GM21786 (cell line): ENCODE measurements around the gene TRAK2.
"Not testable (repeated sequence)": the region's sequence is repeated elsewhere in the genome, so short reads cannot be mapped to it uniquely, and the experiment has no call there.

Source experiments
- ATAC-seq: cut with Tn5 transposase; IDR thresholded peaks from one replicate; pipeline ENCODE4 v1.9.1; 2021; ENCODE audit not compliant: unreplicated experiment

The TRAK2 gene, protein sequence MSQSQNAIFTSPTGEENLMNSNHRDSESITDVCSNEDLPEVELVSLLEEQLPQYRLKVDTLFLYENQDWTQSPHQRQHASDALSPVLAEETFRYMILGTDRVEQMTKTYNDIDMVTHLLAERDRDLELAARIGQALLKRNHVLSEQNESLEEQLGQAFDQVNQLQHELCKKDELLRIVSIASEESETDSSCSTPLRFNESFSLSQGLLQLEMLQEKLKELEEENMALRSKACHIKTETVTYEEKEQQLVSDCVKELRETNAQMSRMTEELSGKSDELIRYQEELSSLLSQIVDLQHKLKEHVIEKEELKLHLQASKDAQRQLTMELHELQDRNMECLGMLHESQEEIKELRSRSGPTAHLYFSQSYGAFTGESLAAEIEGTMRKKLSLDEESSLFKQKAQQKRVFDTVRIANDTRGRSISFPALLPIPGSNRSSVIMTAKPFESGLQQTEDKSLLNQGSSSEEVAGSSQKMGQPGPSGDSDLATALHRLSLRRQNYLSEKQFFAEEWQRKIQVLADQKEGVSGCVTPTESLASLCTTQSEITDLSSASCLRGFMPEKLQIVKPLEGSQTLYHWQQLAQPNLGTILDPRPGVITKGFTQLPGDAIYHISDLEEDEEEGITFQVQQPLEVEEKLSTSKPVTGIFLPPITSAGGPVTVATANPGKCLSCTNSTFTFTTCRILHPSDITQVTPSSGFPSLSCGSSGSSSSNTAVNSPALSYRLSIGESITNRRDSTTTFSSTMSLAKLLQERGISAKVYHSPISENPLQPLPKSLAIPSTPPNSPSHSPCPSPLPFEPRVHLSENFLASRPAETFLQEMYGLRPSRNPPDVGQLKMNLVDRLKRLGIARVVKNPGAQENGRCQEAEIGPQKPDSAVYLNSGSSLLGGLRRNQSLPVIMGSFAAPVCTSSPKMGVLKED

DNA sequence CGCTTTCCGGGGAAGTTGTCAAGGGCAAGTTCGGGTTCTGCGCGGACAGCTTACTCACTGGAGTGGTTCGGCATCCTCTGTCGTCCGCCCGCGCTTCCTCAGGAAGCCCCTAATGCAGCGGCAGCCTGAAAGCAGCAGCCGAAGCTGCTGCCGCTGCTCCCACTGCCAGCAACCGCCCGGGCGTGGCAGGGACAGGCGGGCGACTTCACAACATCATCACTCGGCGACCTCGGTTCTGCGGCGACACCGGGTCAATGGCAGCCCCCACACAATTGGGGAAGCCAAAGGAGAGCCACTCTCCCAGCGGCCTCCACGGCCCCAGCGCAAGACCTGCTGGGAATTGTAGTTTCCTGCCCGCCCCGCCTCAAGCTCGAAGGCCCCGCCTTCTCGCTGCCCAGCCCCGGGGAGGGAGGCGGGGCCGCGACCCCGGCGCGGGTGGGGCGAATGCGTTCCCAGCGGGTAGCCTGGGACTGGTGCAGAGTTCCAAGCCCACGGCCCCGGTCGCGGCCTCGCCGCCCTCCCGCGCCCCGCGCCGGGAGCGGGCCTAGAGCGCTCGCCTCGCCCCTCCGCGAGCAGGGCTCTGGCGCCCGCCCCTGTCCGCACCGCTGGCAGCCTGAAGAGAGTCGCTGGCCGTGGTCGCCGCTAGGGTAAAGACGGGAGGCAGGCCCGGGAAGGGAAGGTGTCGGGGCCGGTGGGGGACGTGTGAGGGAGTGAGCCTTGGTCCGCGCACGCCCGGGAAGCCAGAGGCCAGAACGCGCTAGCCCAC is at the start of gene TRAK2, which contains the start of gene STRADB:
TRAK2 (minus strand) TSS at position 167 of the 766 bp plus-strand sequence. CDS start 30,951 bp downstream, outside the sequence.
STRADB (plus strand) TSS at position 449 of the 766 bp plus-strand sequence. CDS start 3,101 bp downstream, outside the sequence.
- ATAC-seq, result peak; percentile 93

DNA sequence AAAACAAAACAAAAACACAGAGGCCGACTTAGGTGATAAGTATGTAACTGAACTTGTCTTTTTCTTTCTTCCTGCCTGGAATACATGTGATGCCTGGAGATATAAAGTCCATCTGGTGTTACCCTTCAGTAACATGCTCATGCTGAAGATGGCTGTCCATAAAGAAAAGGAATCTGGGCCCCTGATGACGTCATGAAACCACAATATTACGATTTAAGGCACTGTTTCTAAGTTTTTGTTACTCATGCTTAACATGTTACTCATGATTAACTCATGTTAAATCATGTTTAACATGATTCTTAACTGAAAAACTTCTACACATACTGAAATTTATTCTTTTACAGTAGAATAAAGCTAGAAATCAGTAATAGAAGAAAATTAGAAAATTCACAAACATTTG is 49.3 kb upstream of the TRAK2 start:
- no peak for ATAC-seq

DNA sequence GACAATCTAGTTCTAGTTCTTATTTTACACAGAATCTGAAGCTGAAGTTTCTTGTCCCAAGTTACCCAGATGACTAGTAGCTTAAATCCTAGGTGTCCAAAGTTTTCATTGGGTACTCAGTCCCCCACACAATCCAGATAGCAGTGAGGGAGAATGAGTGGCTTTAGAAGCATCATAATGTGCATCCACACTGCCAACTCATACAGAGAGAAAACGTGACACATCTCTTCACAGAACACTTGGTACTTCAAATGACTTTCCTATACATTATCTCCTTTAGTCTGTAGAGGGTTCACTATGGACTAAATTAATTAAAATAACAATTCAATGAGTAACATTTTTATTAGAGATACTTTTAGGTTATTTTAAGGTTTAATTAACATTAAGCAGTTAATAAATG is 45.5 kb upstream of the TRAK2 start:
- ATAC-seq, result no peak

DNA sequence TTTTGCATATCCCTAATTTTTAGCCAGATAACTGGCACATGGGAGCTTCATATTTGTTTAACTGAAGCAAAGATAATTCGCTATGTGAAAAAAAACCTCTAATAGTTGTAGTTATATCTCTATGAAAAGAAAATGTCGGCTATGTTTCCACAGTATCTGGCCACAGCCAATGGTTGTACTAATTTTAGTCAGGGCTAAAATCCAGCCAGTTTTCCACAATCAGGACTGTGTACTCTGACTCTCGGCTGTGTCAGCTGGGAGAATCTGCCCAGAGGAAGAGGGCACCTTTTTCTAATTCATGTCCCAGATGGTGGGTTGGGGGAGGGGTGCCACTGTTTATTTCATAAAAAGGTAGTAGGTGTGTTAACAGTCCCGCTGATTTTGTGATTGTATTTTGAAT is 39.0 kb upstream of the TRAK2 start:
- ATAC-seq, result no peak

DNA sequence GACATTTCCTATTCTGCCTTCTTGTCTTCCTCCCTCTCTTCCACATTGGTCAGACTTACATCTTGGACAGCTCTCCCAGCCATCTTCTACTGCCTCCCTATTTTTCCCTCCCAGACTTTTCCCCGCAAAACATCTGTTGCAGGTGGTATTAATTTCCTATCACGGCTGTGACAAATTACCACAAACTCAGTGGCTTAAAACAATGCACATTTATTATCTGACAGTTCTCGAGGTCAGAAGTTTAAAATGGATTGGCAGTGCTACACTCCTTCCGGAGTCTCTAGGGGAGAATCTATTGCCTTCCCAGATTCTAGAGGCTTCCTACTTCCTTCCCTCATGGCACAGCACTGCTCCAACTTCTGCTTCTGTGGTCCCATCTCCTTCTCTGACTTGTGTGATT is 33.5 kb upstream of the TRAK2 start:
- ATAC-seq, result no peak

DNA sequence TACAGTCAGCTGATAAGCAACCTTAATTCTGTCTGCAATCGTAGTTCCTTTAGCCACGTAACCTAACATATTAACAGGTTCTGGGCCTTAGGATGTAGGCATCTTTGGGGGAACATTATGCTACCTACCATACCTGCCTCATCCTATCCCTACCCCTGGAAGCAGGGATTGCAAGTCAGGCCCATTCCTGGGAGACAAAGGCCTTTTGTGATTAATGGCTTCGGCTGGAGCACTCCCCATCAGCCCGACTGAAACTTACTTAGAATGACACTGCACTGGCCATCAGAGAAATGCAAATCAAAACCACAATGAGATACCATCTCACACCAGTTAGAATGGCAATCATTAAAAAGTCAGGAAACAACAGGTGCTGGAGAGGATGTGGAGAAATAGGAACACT is 32.5 kb upstream of the TRAK2 start:
- not testable (repeated sequence) for ATAC-seq

DNA sequence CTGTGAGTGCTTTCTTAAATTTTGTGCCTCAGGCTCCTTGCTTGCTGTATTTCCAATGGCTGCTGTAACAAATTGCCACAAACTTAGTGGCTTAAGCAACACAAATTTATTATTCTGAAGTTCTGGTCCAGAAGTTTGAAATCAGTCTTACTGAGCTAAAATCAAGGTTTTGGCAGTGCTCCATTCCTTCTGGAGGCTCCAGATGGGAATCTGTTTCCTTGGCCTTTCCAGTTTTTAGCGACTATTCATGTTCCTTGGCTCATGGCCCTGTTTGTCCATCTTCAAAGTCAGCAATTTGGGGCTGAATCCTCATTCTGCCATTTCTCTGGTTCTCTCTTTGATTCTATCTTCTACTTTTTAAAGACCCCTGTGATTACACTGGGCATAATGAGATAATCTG is 32.1 kb upstream of the TRAK2 start:
- no peak for ATAC-seq

DNA sequence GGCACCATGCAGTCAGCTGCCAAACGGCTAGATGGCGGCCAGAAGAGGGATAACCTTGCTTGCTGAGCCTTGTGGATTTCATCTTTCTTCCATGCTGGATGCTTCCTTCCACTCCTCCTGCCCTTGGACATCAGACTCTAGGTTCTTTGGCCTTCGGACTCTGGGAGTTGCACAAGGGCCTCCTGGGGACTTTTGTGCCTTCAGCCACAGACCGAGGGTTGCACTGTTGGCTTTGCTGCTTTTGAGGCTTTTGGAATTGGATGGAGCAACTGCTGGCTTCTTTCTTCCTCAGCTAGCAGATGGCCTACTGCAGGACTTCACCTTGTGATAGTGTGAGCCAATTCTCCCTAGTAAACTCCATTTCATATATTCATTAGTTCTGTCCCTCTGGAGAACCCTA is 31.3 kb upstream of the TRAK2 start:
- no peak for ATAC-seq

DNA sequence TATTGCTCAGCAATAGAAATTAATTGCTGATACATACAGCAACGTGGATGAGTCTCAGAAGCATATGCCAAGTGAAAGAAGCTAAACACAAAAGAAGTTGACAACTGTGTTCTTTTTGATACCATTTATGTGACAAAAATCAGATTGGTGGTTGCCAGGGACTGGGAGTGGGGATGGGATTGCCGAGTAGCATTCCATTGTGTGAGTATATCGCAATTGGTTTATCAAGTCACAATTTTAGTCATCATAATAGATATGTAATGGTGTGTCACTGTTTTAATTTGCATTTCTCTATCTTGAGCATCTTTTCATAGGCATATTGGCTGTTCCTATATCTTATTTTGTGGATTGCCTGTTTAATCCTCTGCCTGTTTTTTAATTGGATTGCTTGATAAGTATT is 21.2 kb upstream of the TRAK2 start:
- ATAC-seq, result no peak

DNA sequence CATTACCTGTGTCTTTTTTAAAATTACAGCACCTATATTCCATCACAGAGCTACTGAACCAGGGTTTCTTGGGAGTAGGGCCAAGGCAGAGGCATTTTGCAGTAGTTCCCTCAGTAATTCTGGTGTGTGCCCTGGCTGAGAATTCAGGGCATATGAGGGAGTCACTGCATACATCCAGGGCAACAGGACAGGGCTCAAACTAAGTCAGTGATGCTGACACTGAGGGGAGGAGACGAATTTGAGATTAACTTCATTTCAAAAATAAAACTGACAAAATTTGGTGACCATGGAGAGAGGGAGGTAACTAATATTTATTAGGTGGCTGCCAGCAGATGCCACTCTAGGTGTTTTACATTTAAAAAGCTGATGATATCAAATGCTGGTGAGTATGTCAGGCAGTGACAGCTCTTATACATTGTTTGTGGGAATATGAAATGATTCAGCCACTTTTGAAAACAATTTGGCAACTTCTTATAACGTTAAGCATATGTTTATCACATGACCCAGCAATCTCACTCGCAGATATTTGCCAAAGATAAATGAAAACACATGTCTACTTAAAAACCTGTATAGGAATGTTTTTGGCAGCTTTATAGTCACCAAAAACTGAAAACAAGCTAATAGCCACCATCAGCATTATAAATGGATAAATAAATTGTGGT is 20.6 kb upstream of the TRAK2 start:
- no peak for ATAC-seq

DNA sequence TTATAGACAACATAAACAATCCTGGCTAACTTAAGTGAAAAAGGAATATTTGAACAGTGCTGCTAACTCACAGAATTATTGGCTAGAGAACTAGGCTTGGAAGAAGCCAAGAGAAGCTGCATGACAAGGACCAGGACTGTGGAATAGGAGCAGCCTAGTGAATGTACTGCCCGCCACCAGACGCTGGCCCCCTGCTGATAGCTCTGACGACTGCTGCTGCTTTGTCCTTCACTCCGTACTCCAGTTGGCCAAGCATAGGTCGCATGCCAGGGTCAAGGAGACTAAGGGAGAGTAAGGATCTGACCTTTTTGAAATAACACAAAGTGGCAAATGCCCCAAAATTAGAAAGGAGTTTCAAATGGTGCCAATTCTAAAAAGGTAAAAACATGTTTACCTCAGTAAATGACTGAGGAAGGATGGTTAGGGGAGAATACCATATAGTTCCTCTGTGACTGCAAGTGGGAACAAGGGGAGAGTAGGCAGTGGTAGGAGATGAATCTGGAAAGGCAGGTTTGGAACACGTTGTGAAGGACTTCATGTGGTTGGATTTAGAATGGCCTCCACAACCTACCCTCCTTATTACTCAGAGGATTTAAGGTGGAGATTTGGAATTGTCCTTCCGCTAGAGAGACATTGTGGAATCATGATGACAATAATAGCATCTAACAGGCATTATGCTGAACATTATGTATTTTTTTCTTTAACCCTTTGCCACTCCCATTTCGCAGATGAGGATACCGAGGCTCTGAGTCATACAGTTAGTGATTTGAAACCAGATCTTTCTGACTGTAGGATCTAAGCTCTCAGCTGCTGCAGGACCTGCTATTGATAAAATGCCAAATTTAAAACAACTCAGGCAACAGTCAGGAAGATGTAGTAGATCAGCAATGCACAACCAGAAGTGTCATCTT is 19.8 kb upstream of the TRAK2 start:
- ATAC-seq, result no peak

DNA sequence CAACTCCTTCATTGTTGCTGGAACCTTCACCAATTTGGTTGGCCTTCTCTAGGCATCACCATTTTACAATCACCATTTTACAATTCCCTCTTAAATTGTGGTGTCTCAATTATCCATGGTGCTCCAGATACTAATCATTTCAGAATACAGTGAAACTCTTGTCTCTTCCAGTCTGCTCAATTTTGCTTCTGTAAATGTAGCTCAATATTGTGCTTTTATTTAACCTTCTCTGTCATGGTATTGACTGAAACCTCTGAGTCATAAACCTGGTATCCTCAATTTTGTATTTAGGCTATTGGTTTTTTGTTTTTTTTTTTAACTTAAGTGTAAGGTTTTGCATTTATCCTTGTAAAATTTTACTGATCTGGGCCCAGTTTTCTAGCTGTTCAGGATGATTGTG is 16.4 kb upstream of the TRAK2 start:
- no peak for ATAC-seq

DNA sequence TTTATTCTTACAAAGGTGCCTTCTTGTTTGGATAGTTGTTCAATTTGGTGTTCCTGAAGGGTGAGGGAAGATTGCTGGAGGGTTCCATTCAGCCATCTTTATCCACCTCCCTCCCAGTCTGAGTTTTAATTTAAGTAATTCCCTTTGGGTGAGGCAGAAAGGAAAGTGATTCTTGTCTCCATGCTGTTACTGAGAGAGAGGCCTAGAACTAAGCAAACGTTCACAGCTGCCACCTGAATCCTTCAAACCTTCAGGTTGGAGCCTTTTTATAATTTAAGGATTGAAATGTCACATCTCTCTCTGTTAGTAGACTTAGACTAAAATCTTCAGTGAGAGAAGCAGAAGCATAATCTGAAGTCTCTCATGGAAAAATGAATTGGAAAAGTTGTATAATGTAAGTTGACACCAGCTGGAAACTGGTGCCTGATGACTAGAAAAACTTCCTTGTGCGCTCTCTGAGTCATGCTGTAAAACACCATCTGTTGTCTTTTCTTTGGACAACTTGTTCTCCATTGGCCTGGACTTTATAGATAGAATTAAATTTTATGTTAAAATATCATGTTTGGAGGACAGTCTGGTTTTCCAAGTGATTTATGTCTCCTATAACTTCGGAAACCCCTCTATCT is 14.9 kb upstream of the TRAK2 start:
- ATAC-seq, result no peak

DNA sequence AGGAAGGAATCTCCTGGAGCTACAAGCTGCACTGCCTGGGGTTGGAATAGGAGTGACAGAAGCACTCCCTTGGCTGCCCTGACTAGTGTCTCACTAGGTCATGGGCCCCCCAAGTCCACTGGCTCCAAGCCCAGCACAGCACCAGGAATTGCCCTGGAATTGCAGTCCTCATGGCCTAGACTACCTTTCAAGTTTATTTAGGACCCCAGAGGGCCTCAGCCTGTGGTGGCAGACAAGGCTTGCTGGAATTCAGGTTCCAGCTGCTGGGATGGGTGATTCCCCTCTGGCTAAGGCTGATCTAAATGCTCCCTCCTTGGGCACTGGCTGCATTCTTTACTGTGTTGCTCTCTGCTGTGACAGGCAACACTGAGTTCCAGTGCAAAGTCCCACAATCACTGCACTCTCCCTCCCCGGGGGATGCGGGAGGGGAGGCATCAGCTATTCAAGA is 14.3 kb upstream of the TRAK2 start:
- no peak for ATAC-seq

DNA sequence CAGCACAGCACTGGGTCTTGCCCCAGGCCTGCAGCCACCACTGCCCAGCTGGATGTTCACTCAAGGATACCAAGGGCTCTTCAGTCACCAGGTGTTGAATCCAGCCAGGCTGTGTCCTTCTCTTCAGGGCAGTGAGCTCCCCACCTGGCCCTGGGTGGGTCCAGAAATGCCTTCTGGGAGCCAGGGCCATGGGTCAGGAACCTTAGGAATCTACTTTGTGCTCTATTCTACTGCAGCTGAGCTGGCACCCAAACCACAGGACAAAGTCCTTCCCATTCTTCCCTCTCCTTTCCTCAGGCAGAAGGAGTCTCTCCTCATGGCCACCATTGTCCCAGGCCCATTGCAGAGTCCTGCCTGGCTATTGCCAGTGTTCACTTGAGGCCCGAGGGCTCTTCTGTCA is 13.3 kb upstream of the TRAK2 start:
- ATAC-seq, result no peak

DNA sequence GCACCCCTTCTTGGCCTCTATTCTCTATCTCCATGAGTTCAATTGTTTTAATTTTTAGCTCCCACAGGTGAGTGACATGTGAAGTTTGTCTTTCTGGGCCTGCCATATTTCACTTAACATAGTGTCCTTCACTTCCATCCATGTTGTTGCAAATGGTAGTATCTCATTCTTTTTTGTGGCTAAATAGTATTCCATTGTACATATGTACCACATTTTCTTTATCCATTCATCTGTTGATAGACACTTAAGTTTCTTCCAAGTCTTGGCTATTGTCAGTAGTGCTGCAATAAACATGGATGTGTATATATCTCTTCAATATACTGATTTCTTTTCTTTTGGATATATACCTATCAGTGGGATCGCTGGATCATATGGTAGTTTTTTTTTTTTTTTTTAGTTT is 9.3 kb upstream of the TRAK2 start:
- ATAC-seq, result no peak

DNA sequence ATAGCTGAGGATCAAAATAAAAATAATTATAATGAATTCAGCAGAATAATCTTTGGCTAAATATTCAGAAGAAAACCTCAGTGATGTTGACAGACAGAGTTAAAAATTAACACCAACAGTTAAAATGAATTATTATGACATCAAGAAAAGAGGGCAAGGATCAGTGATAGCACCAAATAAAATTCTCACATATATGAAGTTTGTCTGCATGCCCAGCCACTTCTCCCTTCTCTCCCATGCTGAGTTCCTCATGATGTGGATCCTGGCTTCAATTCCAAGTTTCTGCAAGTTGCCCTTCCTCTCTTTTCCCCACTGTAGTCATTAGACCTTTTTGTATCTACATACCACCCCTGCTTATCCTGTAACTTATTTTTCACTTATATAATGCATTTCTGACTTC is 7.1 kb upstream of the TRAK2 start:
- ATAC-seq, result no peak

DNA sequence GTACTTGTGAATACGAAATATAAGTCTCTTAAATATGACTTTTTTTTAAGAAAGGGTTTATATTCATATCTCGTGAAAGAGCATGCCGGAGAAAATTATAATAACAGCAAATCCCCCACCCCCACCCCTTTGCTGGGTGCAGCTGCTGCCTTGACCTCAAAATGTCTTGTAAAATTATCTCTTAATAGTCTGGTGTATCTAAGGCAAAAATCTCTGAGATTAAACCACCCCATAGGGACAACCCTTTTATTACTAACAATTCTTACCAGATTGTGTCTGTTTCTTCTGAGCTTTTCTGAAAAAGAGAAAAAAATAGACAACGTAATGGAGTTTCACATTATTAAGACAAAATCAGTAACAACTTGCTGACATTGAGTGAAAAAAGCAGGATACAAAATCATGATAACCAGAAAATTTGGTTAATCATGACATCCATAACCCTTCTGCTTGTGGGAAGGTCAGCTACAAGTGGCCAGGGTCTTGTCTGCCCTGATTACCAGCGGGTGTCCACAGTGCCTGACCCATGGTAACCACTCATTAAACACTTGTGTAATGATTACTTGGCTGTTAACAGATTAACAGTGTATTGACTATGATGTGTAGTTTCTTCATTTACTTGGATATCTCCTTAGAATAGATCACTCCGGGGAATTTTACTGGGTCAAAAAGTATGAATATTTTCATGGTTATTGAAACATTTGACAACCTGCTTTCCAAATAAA is 1.8 kb upstream of the TRAK2 start:
- no peak for ATAC-seq
